CD4-positive, alpha-beta T cell (primary cell): ENCODE measurements around the gene HHAT. TPM values are rescaled to one million over a fixed set of nuclear protein-coding genes. Genes with fewer than 3 reads are reported as not detected.

Source experiments
- ATAC-seq: fragments of 200-7000 bp; cut with Tn5 transposase; one replicate; pipeline ENCODE4 v1.10.0; 2022; ENCODE audit warnings: mild to moderate bottlenecking; ENCODE audit not compliant: poor library complexity
- CTCF ChIA-PET: fragments of 350-600 bp; sonication (Branson Sonifier 250); formaldehyde crosslinking; loops from one replicate; lab custom pipeline; 2021; ENCODE audit warnings: antibody characterized with exemption, inconsistent platforms; lab: Charles Lee
- POLR2A ChIA-PET: fragments of 350-600 bp; sonication (Branson Sonifier 250); formaldehyde crosslinking; loops from one replicate; lab custom pipeline; 2021; ENCODE audit warnings: antibody characterized with exemption, inconsistent platforms; lab: Charles Lee
- DNase-seq, 14 experiments: peaks; one replicate each; pipeline ENCODE4 v3.0.0-alpha.2; 2013 to 2020; ENCODE audit warnings: mixed read lengths in 2 of 14
- H3K27ac ChIP-seq, 2 donors: one replicate each; pipeline versions ENCODE4 v1.5.1 to v1.7.0; 2013; ENCODE audit warnings: low read length in 2 of 2, low read depth in 1 of 2, mild to moderate bottlenecking in 1 of 2
- H3K27me3 ChIP-seq, 2 experiments: 1 replicate in 1 of 2; 2 replicates in 1 of 2; pipeline versions ENCODE4 v1.6.1 to v1.7.0; 2013; ENCODE audit warnings: low read length in 2 of 2, control low read depth in 1 of 2, mild to moderate bottlenecking in 1 of 2, moderate library complexity in 1 of 2; ENCODE audit not compliant: insufficient read depth in 2 of 2, control insufficient read depth in 1 of 2
- H3K36me3 ChIP-seq: one replicate; pipeline ENCODE4 v1.6.1; 2013; ENCODE audit warnings: low read length, control low read depth; ENCODE audit not compliant: insufficient read depth
- H3K4me1 ChIP-seq: one replicate; pipeline ENCODE4 v1.6.1; 2013; ENCODE audit warnings: low read length, control low read depth; ENCODE audit not compliant: insufficient read depth
- H3K4me3 ChIP-seq: one replicate; pipeline ENCODE4 v1.5.1; 2013; ENCODE audit warnings: mild to moderate bottlenecking, low read length, moderate library complexity
- H3K9me3 ChIP-seq, 2 experiments: 1 replicate in 1 of 2; 2 replicates in 1 of 2; pipeline versions ENCODE4 v1.6.1 to v1.7.0; 2013; ENCODE audit warnings: low read length in 2 of 2, mild to moderate bottlenecking in 2 of 2, control low read depth in 1 of 2, moderate library complexity in 1 of 2; ENCODE audit not compliant: control insufficient read depth in 1 of 2, insufficient read depth in 1 of 2
- H3K27ac Mint-ChIP-seq: one replicate; pipeline ENCODE4 v1.8.0; 2020; ENCODE audit warnings: mixed read lengths
- H3K27me3 Mint-ChIP-seq: one replicate; pipeline ENCODE4 v1.8.0; 2021; ENCODE audit warnings: mixed read lengths
- H3K36me3 Mint-ChIP-seq: one replicate; pipeline ENCODE4 v1.8.0; 2021; ENCODE audit warnings: low read depth, mixed read lengths
- H3K4me1 Mint-ChIP-seq: one replicate; pipeline ENCODE4 v1.8.0; 2021; ENCODE audit warnings: low read depth, mixed read lengths
- H3K4me3 Mint-ChIP-seq: one replicate; pipeline ENCODE4 v1.8.0; 2020; ENCODE audit warnings: mild to moderate bottlenecking, mixed read lengths
- H3K9me3 Mint-ChIP-seq: one replicate; pipeline ENCODE4 v1.8.0; 2020; ENCODE audit warnings: mixed read lengths
- intact Hi-C, 2 experiments: fragments of 100-400 bp; cut with DNase I in 1 of 2; cut with micrococcal nuclease in 1 of 2; formaldehyde crosslinking; loops; one replicate each; pipeline versions ENCODE4 v1.15.1 to v1.9.0; 2023 to 2025; cut with DNase I, micrococcal nuclease
- total RNA-seq, 174 experiments: library from RNA in 2 of 174; stranded (reverse) in 2 of 174; gene quantifications; one replicate each; pipeline ENCODE4 v1.2.3 and lab custom pipeline; 2021 to 2026
- TF ChIP-seq, protein P1 (sequence below): fragments of 200-600 bp; IDR thresholded peaks from one replicate; pipeline ENCODE4 v1.8.0; 2022; ENCODE audit warnings: antibody characterized with exemption, mild to moderate bottlenecking

Gene HHAT
- total RNA-seq, 2 experiments from 2014 or later, result 3.1 to 3.3 TPM

DNA sequence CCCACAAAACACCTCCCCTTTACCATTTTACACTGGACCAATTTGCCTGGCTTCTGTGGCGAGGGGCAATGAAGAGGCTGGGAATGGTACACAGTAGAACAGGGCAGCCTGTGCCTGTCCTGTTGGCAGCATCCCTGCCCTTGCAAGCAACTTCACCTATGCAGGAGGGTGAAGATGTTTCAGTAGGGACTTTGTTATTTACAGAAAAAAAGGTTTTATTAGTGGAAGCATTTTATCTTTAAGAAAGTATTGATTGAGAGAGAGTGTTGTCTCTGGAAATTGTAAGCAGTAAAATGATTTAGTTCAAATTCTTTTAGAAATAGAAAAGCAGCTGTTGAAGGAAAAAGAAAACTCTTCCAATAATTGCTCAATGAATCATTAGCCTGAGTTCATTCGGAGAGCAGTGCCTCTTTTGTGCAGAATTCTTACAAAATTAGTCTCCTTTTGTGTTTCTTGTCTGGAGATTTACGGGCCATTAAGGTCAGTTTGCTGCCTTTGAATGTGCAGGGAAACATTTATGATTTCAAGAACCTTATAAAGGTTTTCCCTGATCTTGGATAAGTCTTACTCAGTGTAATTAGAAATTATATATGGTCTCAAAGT lies 49.1 kb downstream of the HHAT start:
- Mint-ChIP-seq H3K4me3 (no peak overlapping the region), H3K9me3 (no peaks in the 10 kb centered on the region), H3K27ac (no peak overlapping the region), H3K27me3 (no peaks in the 10 kb centered on the region), H3K4me1 (peaks cover 14% of the 10 kb centered on the region), H3K36me3 (no peaks in the 10 kb centered on the region)
- ATAC-seq, result no peak
- ChIA-PET POLR2A (no interaction called here), CTCF (no interaction called here)
- Histone ChIP-seq H3K36me3 (no peaks in the 10 kb centered on the region), H3K4me3 (no peak overlapping the region), H3K4me1 (peaks cover 2% of the 10 kb centered on the region), H3K27me3 (no peaks in the 10 kb centered on the region), H3K27ac (no peak overlapping the region), H3K9me3 (no peaks in the 10 kb centered on the region)
- intact Hi-C loops, result no loop called here
- DNase-seq, result no peak
- TF ChIP-seq, protein P1, sequence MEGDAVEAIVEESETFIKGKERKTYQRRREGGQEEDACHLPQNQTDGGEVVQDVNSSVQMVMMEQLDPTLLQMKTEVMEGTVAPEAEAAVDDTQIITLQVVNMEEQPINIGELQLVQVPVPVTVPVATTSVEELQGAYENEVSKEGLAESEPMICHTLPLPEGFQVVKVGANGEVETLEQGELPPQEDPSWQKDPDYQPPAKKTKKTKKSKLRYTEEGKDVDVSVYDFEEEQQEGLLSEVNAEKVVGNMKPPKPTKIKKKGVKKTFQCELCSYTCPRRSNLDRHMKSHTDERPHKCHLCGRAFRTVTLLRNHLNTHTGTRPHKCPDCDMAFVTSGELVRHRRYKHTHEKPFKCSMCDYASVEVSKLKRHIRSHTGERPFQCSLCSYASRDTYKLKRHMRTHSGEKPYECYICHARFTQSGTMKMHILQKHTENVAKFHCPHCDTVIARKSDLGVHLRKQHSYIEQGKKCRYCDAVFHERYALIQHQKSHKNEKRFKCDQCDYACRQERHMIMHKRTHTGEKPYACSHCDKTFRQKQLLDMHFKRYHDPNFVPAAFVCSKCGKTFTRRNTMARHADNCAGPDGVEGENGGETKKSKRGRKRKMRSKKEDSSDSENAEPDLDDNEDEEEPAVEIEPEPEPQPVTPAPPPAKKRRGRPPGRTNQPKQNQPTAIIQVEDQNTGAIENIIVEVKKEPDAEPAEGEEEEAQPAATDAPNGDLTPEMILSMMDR, result no peak

DNA sequence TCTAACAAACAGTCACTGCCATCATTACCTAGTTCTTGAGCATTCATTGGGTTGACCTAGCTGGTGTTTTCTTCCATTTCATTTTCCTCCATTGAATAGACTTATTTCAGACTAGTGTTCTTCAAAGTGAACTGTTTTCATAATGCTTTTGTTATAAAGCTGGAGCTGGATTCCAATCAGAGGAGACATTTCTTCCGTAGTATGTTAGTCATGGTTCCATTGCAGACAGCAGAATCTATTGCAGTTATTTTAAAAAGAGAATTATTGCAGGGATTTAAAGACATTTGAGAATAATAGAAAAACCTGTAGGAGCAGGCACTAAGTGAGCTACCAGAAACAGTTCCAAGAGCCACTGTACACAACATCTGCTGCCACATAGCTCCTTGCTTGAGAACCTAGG lies 50.0 kb downstream of the HHAT start:
- H3K27ac ChIP-seq, result no peak overlapping the region
- intact Hi-C loops, result no loop called here
- H3K4me1 Mint-ChIP-seq, result peaks cover 14% of the 10 kb centered on the region
- no peaks in the 10 kb centered on the region for H3K36me3 Mint-ChIP-seq
- no peaks in the 10 kb centered on the region for H3K9me3 Mint-ChIP-seq
- DNase-seq, result no peak
- no peak overlapping the region for H3K4me3 ChIP-seq
- H3K9me3 ChIP-seq, result no peaks in the 10 kb centered on the region
- H3K27me3 ChIP-seq, result no peaks in the 10 kb centered on the region
- no peak overlapping the region for H3K27ac Mint-ChIP-seq
- TF ChIP-seq, protein P1, result no peak
- H3K4me1 ChIP-seq, result peaks cover 2% of the 10 kb centered on the region
- ATAC-seq, result no peak
- H3K4me3 Mint-ChIP-seq, result no peak overlapping the region
- CTCF ChIA-PET, result interaction anchor here (0.8 kb wide), 1 partner anchor 43 kb away, joined by 3 read pairs; no protein-coding TSS in a partner anchor
- no peaks in the 10 kb centered on the region for H3K36me3 ChIP-seq
- POLR2A ChIA-PET, result no interaction called here
- H3K27me3 Mint-ChIP-seq, result no peaks in the 10 kb centered on the region

DNA sequence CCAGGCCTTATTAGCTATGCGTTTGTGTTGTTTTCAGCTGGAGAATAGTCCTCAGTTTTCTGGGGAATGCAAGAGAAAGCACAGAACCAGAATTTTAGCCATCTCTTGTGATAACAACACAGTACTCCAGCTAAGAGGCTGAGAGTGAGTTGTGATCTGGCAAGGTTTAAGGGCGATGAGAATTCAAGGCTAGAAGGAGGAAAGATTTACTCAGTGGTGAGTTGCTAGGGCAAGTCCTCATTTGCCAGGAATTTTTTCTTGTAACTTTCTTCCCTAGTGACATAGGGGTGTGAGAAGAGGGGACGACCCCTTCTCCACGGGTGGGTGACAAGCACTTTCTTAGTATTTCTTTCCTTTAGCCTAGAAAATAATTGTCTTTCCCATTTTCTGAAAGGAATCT lies 53.2 kb downstream of the HHAT start:
- H3K27ac ChIP-seq, result no peak overlapping the region
- intact Hi-C loops, result no loop called here
- no peaks in the 10 kb centered on the region for H3K27me3 ChIP-seq
- H3K9me3 ChIP-seq, result no peaks in the 10 kb centered on the region
- no peaks in the 10 kb centered on the region for H3K36me3 Mint-ChIP-seq
- ATAC-seq (no peak), DNase-seq (no peak)
- no peaks in the 10 kb centered on the region for H3K9me3 Mint-ChIP-seq
- H3K27ac Mint-ChIP-seq, result no peak overlapping the region
- H3K4me1 Mint-ChIP-seq, result no peaks in the 10 kb centered on the region
- ChIA-PET POLR2A (no interaction called here), CTCF (no interaction called here)
- TF ChIP-seq, protein P1, result no peak
- no peaks in the 10 kb centered on the region for H3K4me1 ChIP-seq
- no peak overlapping the region for H3K4me3 Mint-ChIP-seq
- H3K27me3 Mint-ChIP-seq, result no peaks in the 10 kb centered on the region
- no peak overlapping the region for H3K4me3 ChIP-seq
- no peaks in the 10 kb centered on the region for H3K36me3 ChIP-seq
